LNCaP clone FGC (cell line): ENCODE measurements around the gene ZNF827.

Experiments
- DNase-seq: peaks from one replicate; pipeline ENCODE4 v3.0.0-alpha.2; 2011; ENCODE audit warnings: low read depth
- H3K4me3 ChIP-seq: 2 replicates; pipeline ENCODE4 v1.5.1; 2011; ENCODE audit warnings: mild to moderate bottlenecking, low read depth, low read length, control low read depth
- TF ChIP-seq, protein P1 (sequence below): IDR thresholded peaks from 2 replicates; pipeline ENCODE4 v1.5.1; 2012; ENCODE audit warnings: mild to moderate bottlenecking; ENCODE audit not compliant: control insufficient read depth, insufficient read depth; ENCODE audit errors: extremely low read depth

The ZNF827 gene

DNA sequence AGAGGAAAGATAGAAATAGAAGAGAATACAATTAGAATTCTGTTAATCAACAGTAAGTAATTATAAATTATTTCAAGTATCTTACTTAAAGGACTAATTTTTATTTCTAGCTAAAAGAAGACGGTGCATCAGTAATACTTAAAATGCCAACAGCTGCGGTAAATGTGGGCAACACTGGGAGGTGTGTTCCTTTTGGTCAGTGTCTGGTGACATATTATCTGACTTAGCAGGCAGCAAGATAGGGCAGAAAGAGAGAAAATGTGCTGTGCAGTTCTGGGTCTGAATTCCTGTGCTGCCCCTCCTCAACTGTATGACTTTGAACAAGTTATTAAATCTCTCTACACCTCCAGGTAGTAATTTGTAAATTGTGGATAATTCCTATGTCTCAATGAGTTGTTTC, 120.6 kb downstream of the ZNF827 start:
- DNase-seq = no peak

DNA sequence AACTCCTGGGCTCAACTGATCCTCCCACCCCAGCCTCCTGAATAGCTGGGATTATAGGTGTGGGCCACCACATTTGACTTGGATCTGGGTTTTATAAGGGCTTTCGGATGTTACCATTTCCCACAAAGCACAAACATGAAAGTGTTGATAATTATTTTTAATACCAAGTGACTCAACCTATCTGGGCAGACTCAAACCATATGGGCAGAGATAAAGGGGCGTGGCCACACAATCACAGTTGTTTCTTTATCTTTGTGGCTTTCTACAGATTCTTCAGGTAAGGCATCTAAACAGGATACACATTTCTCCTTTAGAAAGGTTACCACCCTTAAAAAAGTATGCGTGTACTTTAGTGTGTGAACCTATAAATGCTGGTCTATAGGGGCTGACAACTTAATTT, 122.5 kb downstream of the ZNF827 start:
- DNase-seq = no peak
- TF ChIP-seq, protein P1, sequence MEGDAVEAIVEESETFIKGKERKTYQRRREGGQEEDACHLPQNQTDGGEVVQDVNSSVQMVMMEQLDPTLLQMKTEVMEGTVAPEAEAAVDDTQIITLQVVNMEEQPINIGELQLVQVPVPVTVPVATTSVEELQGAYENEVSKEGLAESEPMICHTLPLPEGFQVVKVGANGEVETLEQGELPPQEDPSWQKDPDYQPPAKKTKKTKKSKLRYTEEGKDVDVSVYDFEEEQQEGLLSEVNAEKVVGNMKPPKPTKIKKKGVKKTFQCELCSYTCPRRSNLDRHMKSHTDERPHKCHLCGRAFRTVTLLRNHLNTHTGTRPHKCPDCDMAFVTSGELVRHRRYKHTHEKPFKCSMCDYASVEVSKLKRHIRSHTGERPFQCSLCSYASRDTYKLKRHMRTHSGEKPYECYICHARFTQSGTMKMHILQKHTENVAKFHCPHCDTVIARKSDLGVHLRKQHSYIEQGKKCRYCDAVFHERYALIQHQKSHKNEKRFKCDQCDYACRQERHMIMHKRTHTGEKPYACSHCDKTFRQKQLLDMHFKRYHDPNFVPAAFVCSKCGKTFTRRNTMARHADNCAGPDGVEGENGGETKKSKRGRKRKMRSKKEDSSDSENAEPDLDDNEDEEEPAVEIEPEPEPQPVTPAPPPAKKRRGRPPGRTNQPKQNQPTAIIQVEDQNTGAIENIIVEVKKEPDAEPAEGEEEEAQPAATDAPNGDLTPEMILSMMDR = no peak

More for the DNA sequence above, 120.6 kb downstream of the ZNF827 start:
- TF ChIP-seq, protein P1 = no peak
- no peak overlapping the region for H3K4me3 ChIP-seq

DNA sequence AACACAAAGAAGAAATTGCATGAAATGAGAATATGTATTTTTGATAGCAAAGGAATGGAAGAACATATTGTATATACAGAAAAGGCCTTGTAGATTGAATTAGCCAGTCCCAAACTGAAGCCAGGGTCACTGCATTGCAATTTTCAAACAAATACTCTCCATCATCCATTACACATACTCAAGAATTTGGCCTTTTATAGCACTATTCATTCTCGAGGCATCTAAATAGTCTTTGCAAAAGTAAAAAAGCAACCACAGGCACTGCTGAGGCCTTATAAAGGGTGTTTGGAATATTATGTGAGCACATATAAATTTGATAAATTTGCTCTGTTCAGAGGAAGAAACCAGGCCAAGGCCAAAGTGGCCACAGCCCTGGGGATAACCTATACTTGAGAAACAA, 123.0 kb downstream of the ZNF827 start:
- no peak for DNase-seq
- TF ChIP-seq, protein P1 = no peak
- no peak overlapping the region for H3K4me3 ChIP-seq

More for the DNA sequence above, 122.5 kb downstream of the ZNF827 start:
- no peak overlapping the region for H3K4me3 ChIP-seq

DNA sequence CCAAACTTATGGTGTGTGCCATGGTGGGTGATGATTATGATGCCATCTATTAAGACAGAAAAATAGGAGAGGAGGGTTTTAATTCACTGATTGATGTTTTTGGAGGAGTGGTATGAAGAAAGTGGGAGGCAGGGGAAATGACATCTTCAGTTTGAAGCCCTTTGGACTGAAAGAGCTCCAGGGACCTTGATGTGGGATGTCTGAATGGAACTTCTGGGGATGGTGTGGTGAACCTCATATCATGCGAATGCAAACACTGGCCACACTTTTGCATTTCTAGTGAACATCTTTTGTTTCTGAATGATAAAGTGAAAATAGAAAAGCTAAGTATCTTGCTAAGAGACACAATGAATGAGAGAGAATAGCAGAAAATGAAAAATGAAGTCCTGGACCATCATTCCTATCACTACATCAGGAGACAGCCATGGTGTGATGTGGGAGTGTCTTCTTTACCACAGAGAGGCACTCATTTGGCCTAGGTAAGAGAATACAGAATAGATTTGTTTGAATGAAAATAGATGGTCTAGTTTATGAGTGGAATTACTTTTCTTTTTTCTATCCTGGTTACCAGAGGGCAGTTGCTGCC, 123.5 kb downstream of the ZNF827 start:
- TF ChIP-seq, protein P1 = no peak
- H3K4me3 ChIP-seq = no peak overlapping the region
- no peak for DNase-seq

DNA sequence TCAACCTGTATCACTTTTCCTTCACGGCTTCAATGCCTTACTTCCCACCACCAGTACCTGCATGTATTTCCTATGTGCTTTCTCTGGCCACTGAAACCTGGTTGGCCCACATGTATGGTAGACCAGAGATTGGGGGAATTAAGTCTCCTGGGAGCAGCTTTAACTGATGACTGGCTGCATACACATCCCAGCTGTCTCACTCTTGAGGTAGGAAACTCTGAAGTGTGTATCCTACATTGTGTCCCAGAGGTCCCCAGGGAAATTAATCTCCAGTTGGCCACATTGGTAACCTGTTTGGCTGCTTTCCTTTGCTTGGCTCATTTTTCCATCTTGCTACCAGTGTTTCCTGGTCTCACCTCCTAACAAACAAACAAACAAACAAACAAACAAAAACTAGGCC, 124.4 kb downstream of the ZNF827 start:
- H3K4me3 ChIP-seq = no peak overlapping the region
- DNase-seq = no peak
- TF ChIP-seq, protein P1 = no peak

DNA sequence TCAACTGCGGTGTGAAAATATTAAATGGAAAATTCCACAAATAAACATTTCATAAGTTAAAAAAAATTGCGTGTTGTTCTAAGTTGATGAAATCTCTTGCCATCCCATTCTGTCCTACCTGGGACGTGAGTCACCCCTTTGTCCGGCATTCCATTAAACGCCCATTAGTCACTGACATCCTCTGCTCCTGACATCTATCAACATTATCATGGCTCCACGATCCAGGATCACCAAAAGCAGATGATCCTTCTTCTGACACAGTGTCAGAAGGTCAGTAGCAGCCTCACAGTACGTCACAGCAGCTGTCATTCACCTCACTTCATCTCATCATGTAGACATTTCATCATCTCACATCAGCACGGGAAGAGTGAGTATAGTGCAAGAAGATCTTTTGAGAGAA, 125.7 kb downstream of the ZNF827 start:
- DNase-seq = no peak
- TF ChIP-seq, protein P1 = no peak
- H3K4me3 ChIP-seq = no peak overlapping the region

DNA sequence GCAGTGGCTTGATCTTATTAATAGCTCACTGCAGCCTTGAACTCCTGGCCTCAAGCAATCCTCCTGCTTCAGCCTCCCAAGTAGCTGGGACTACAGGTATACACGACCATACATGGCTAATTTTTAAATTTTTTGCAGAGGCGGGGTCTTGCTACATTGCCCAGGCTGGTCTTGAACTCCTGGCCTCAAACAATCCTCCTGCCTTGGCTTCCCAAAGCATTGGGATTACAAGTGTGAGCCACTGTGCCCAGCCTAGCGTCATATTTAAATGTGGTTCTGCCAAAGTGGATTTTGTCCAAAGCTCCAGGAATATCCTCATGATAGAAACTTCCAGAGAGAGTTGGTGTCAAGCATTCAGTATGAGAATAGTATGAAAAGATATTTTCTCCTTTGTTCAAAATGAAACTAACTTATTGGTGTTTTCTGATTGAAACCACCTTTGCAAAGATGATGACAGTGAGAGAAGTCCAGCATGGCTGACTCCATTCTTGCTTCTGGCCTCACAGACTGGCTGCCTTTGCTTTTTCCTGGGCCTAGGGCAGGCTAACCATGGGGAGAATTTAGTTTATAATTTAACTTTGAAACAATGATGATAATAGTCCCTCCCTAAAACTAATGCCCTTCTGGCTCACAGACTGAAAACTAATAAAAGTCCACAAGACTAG, 129.6 kb downstream of the ZNF827 start:
- no peak overlapping the region for H3K4me3 ChIP-seq
- TF ChIP-seq, protein P1 = no peak
- no peak for DNase-seq
